DMS153 treated with DMSO at 0.1 percent for 48 hours (cell line): ENCODE results near the gene RBMS3.
"Not testable (repeated sequence)": the region's sequence is repeated elsewhere in the genome, so short reads cannot be mapped to it uniquely, and the experiment has no call there.

ENCODE experiments used
- DNase-seq: peaks from one replicate; lab custom pipeline; 2025; ENCODE audit not compliant: unreplicated experiment; lab: John Stamatoyannopoulos, UW

The RBMS3 gene

GRCh38 chr3:29515451-29515850, 234.6 kb downstream of the RBMS3 start:
- no peak for DNase-seq

- no peak for DNase-seq
Observed at GRCh38 chr3:29516164-29516563, 235.3 kb downstream of the RBMS3 start.

- DNase-seq: no peak
Observed at GRCh38 chr3:29520764-29521163, 239.9 kb downstream of the RBMS3 start.

GRCh38 chr3:29521293-29521692, 240.4 kb downstream of the RBMS3 start:
- DNase-seq: no peak

GRCh38 chr3:29521751-29522150, 240.9 kb downstream of the RBMS3 start:
- DNase-seq: no peak

- DNase-seq: not testable (repeated sequence)
Observed at GRCh38 chr3:29524433-29524832, 243.6 kb downstream of the RBMS3 start.

- DNase-seq: no peak
Observed at GRCh38 chr3:29525254-29525881, 244.5 kb downstream of the RBMS3 start.

- no peak for DNase-seq
Observed at GRCh38 chr3:29527246-29527645, 246.4 kb downstream of the RBMS3 start.

- no peak for DNase-seq
Observed at GRCh38 chr3:29531644-29532043, 250.8 kb downstream of the RBMS3 start.

- DNase-seq: no peak
Observed at GRCh38 chr3:29532473-29532872, 251.6 kb downstream of the RBMS3 start.

- DNase-seq: no peak
Observed at GRCh38 chr3:29534006-29534405, 253.1 kb downstream of the RBMS3 start.

- DNase-seq: no peak
Observed at GRCh38 chr3:29536016-29536758, 255.3 kb downstream of the RBMS3 start.

- no peak for DNase-seq
Observed at GRCh38 chr3:29537889-29538609, 257.2 kb downstream of the RBMS3 start.

- DNase-seq: no peak
Observed at GRCh38 chr3:29538610-29538958, 257.7 kb downstream of the RBMS3 start.

- DNase-seq: no peak
Observed at GRCh38 chr3:29540544-29540943, 259.7 kb downstream of the RBMS3 start.

- no peak for DNase-seq
Observed at GRCh38 chr3:29544701-29545363, 264.0 kb downstream of the RBMS3 start.

GRCh38 chr3:29545615-29546014, 264.7 kb downstream of the RBMS3 start:
- no peak for DNase-seq

- no peak for DNase-seq
Observed at GRCh38 chr3:29552051-29552450, 271.2 kb downstream of the RBMS3 start.

- DNase-seq: no peak
Observed at GRCh38 chr3:29554566-29554965, 273.7 kb downstream of the RBMS3 start.

GRCh38 chr3:29555590-29555989, 274.7 kb downstream of the RBMS3 start:
- no peak for DNase-seq

GRCh38 chr3:29557186-29557585, 276.3 kb downstream of the RBMS3 start:
- DNase-seq: no peak

GRCh38 chr3:29557825-29558224, 277.0 kb downstream of the RBMS3 start:
- DNase-seq: no peak
